Mucosa of stomach (tissue), 1 donor: ENCODE results near the gene ZSWIM6.

ENCODE experiments used
- H3K27me3 ChIP-seq: one replicate; pipeline ENCODE4 v1.7.0; 2013; ENCODE audit warnings: mild to moderate bottlenecking, low read length; ENCODE audit not compliant: control insufficient read depth, insufficient read depth
- H3K36me3 ChIP-seq: one replicate; pipeline ENCODE4 v1.7.0; 2013; ENCODE audit warnings: low read length; ENCODE audit not compliant: control insufficient read depth, insufficient read depth
- H3K4me1 ChIP-seq: one replicate; pipeline ENCODE4 v1.7.0; 2013; ENCODE audit warnings: mild to moderate bottlenecking, low read length; ENCODE audit not compliant: control insufficient read depth, insufficient read depth
- H3K4me3 ChIP-seq: one replicate; pipeline ENCODE4 v1.7.0; 2013; ENCODE audit warnings: low read length
- H3K9ac ChIP-seq: one replicate; pipeline ENCODE4 v1.7.0; 2013; ENCODE audit warnings: mild to moderate bottlenecking, low read length, moderate library complexity
- H3K9me3 ChIP-seq: one replicate; pipeline ENCODE4 v1.7.0; 2013; ENCODE audit warnings: mild to moderate bottlenecking, low read length, moderate library complexity; ENCODE audit not compliant: control insufficient read depth
- donor health status: Pancreatic carcinoma.

Gene ZSWIM6

DNA sequence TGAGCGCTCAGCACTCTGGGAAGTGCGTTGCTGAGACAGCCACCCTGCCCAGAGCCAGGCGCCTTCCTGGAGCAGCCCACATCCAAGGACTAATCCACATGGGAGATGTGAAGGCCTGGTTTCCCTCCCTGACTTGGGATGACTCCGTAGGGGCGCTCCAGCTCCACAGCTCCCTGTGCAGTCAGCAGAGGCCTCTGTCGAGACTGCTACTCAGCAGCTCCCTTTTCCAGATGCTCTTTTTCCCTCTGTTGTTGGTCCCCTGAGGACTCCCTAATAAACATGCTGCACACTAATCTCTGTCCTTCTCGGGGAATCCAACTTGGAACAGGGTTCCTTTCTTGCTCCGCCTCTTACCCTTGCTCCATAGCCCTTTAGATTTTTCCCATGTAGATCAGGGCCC is 237.3 kb downstream of the ZSWIM6 start:
- H3K9ac ChIP-seq = no peak overlapping the region
- H3K4me3 ChIP-seq = no peak overlapping the region
- H3K4me1 ChIP-seq = no peaks in the 10 kb centered on the region
- H3K27me3 ChIP-seq = no peaks in the 10 kb centered on the region
- H3K36me3 ChIP-seq = no peaks in the 10 kb centered on the region
- no peaks in the 10 kb centered on the region for H3K9me3 ChIP-seq

GRCh38 chr5:61570767-61571166 is 238.7 kb downstream of the ZSWIM6 start:
- Histone ChIP-seq H3K9me3 (no peaks in the 10 kb centered on the region), H3K4me3 (no peak overlapping the region), H3K36me3 (no peaks in the 10 kb centered on the region), H3K9ac (no peak overlapping the region), H3K4me1 (peaks cover 9% of the 10 kb centered on the region), H3K27me3 (no peaks in the 10 kb centered on the region)

GRCh38 chr5:61572959-61573358 is 240.9 kb downstream of the ZSWIM6 start:
- no peaks in the 10 kb centered on the region for H3K9me3 ChIP-seq
- H3K4me3 ChIP-seq = no peak overlapping the region
- H3K9ac ChIP-seq = no peak overlapping the region
- H3K4me1 ChIP-seq = peaks cover 9% of the 10 kb centered on the region
- H3K27me3 ChIP-seq = no peaks in the 10 kb centered on the region
- H3K36me3 ChIP-seq = no peaks in the 10 kb centered on the region

- H3K4me3 ChIP-seq = no peak overlapping the region
- H3K9me3 ChIP-seq = no peaks in the 10 kb centered on the region
- no peak overlapping the region for H3K9ac ChIP-seq
- H3K27me3 ChIP-seq = no peaks in the 10 kb centered on the region
- H3K4me1 ChIP-seq = peaks cover 9% of the 10 kb centered on the region
- no peaks in the 10 kb centered on the region for H3K36me3 ChIP-seq
Observed at GRCh38 chr5:61575103-61575502, 243.0 kb downstream of the ZSWIM6 start.

DNA sequence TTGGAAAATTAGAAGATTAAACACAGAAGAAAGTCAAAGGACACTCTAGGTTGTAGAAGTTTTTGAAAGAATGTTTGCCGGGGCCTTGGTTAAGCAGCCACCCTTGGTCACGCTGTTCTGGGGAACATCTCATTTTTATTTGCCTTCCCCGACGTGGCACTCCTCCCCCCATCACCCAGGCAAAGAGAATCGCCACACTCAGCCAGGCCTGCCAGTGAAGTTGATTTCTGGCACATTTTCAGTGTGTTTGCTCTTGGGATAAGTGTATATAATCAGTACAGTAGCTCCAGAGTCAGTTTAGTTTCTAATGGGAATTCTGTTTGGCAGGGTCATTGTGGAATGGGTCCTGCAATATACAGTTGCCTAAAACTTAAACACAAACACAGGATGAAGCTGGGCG is 243.5 kb downstream of the ZSWIM6 start:
- no peak overlapping the region for H3K9ac ChIP-seq
- peaks cover 9% of the 10 kb centered on the region for H3K4me1 ChIP-seq
- no peaks in the 10 kb centered on the region for H3K27me3 ChIP-seq
- H3K9me3 ChIP-seq = no peaks in the 10 kb centered on the region
- H3K4me3 ChIP-seq = no peak overlapping the region
- H3K36me3 ChIP-seq = no peaks in the 10 kb centered on the region

- Histone ChIP-seq H3K4me1 (peaks cover 9% of the 10 kb centered on the region), H3K9me3 (no peaks in the 10 kb centered on the region), H3K27me3 (no peaks in the 10 kb centered on the region), H3K36me3 (no peaks in the 10 kb centered on the region), H3K4me3 (no peak overlapping the region), H3K9ac (no peak overlapping the region)
Observed at GRCh38 chr5:61576556-61576955, 244.5 kb downstream of the ZSWIM6 start.

DNA sequence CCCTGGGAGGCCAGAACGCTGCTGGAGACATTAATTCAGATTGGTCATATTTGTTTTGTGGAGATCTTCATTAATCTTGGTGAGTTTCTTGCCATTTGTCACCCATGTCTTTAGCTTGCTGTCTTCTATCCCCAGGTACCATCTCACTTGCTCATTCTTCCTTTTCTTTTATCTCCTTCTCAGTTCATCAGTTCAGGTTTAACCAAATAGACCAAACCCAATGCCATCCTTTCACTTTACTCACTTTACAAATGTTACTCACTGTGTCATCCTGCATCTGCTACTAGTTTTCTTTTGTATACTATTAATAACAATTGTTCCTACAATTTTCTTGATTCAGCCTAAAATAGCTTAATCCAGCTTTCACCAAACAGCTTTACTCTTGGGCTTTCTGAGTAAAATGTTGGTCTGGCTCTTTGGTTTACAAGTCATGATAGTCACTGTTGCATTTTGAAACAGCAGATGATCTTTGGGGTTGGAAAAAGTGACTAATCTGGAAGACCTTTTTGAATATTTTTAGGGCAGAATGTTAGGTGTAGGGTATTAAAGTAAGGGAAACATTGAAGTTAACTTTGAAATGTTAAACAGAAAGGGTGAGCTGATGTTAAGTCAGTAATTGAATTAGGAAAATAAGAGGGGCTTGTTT is 246.9 kb downstream of the ZSWIM6 start:
- no peak overlapping the region for H3K9ac ChIP-seq
- no peak overlapping the region for H3K4me3 ChIP-seq
- peaks cover 9% of the 10 kb centered on the region for H3K4me1 ChIP-seq
- H3K9me3 ChIP-seq = no peaks in the 10 kb centered on the region
- H3K36me3 ChIP-seq = no peaks in the 10 kb centered on the region
- no peaks in the 10 kb centered on the region for H3K27me3 ChIP-seq

DNA sequence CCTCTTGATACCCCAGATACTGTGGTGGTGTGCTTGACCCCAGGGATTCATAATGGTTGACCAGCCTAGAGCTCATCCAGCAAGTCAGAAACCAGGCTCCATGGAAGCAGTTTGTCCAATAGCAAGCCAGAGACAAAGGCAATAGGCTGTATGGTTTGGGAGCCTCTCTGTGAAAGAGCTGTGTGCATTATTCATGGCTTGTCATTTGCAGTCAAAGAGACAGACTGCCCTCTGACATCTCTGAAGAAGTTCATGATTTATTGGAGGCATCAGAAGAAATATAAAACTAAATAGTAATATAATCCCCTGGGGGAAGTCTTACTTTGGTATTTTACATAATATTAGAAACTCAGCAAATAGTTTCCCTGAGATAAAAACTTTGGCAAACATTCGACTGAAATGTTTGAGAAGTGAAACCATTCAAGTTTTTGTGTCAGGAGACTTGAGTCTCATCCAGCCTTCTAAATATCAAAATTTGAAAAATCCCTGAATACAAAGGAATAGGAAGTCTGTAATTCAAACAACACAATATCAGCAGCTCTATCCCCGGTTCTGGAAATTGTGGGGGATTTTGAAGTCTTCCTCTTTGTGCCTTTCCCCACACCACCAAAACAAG is 250.3 kb downstream of the ZSWIM6 start:
- Histone ChIP-seq H3K9ac (no peak overlapping the region), H3K27me3 (no peaks in the 10 kb centered on the region), H3K4me3 (no peak overlapping the region), H3K9me3 (no peaks in the 10 kb centered on the region), H3K36me3 (no peaks in the 10 kb centered on the region), H3K4me1 (no peaks in the 10 kb centered on the region)

GRCh38 chr5:61582887-61583286 is 250.8 kb downstream of the ZSWIM6 start:
- Histone ChIP-seq H3K9me3 (no peaks in the 10 kb centered on the region), H3K4me3 (no peak overlapping the region), H3K9ac (no peak overlapping the region), H3K36me3 (no peaks in the 10 kb centered on the region), H3K27me3 (no peaks in the 10 kb centered on the region), H3K4me1 (no peaks in the 10 kb centered on the region)

- Histone ChIP-seq H3K4me1 (no peaks in the 10 kb centered on the region), H3K9me3 (no peaks in the 10 kb centered on the region), H3K9ac (no peak overlapping the region), H3K4me3 (no peak overlapping the region), H3K27me3 (no peaks in the 10 kb centered on the region), H3K36me3 (no peaks in the 10 kb centered on the region)
Observed at GRCh38 chr5:61586096-61587084, 254.3 kb downstream of the ZSWIM6 start.

- Histone ChIP-seq H3K4me1 (no peaks in the 10 kb centered on the region), H3K27me3 (no peaks in the 10 kb centered on the region), H3K9ac (no peak overlapping the region), H3K36me3 (no peaks in the 10 kb centered on the region), H3K9me3 (no peaks in the 10 kb centered on the region), H3K4me3 (no peak overlapping the region)
Observed at GRCh38 chr5:61587125-61587524, 255.1 kb downstream of the ZSWIM6 start.

DNA sequence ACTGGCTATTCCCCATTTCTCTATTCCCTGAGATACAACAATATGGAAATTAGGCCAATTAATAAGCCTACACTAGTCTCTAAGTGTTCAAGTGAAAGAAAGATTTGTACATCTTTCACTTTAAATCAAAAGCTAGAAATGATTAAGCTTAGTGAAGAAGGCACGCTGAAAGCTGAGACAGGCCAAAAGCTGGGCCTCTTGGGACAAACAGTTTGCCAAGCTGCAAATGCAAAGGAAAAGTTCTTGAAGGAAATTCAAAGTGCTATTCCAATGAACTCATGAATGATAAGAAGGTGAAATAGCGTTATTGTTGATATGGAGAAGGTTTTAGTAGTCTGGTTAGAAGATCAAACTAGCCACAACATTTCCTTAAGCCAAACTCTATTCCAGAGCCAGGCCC is 256.2 kb downstream of the ZSWIM6 start:
- H3K9me3 ChIP-seq = no peaks in the 10 kb centered on the region
- no peaks in the 10 kb centered on the region for H3K4me1 ChIP-seq

More for the DNA sequence above, 256.2 kb downstream of the ZSWIM6 start:
- no peaks in the 10 kb centered on the region for H3K27me3 ChIP-seq
- no peak overlapping the region for H3K4me3 ChIP-seq
- no peak overlapping the region for H3K9ac ChIP-seq
- H3K36me3 ChIP-seq = no peaks in the 10 kb centered on the region
